Superior temporal gyrus (tissue), 1 donor: ENCODE data around the gene CA5B.
"Not testable (repeated sequence)": the region's sequence is repeated elsewhere in the genome, so short reads cannot be mapped to it uniquely, and the experiment has no call there.

Experiments
- DNase-seq: peaks from one replicate; pipeline ENCODE4 v3.0.0-alpha.2; 2016; ENCODE audit errors: extremely low spot score

Gene CA5B

GRCh38 chrX:15748841-15749240 is 10.8 kb downstream of the CA5B start:
- no peak for DNase-seq

GRCh38 chrX:15749642-15750610 is 11.9 kb downstream of the CA5B start:
- no peak for DNase-seq

GRCh38 chrX:15750611-15751154 is 12.6 kb downstream of the CA5B start:
- DNase-seq, result no peak

- DNase-seq, result no peak
These were observed 13.2 kb downstream of the CA5B start for GRCh38 chrX:15751155-15751819.

GRCh38 chrX:15755091-15755490 is 17.0 kb downstream of the CA5B start:
- DNase-seq, result no peak

GRCh38 chrX:15758140-15758539 is 20.1 kb downstream of the CA5B start:
- no peak for DNase-seq

GRCh38 chrX:15759886-15760285 is 21.8 kb downstream of the CA5B start:
- not testable (repeated sequence) for DNase-seq

GRCh38 chrX:15761564-15762191 is 23.6 kb downstream of the CA5B start:
- peak; percentile 68 for DNase-seq

- no peak for DNase-seq
These were observed 31.4 kb downstream of the CA5B start for GRCh38 chrX:15769300-15769954.

GRCh38 chrX:15781961-15782699 is 44.1 kb downstream of the CA5B start:
- no peak for DNase-seq

GRCh38 chrX:15785176-15785750 is 47.2 kb downstream of the CA5B start:
- DNase-seq, result no peak

- DNase-seq, result no peak
These were observed 48.8 kb downstream of the CA5B start for GRCh38 chrX:15786915-15787314.

GRCh38 chrX:15789979-15790768 is 52.1 kb downstream of the CA5B start, which contains the start of gene ZRSR2:
ZRSR2 (plus strand) TSS chrX:15790484; CDS start chrX:15790496, 12 bp downstream.
- peak; percentile 76 for DNase-seq

GRCh38 chrX:15790769-15791290 is 52.8 kb downstream of the CA5B start:
- no peak for DNase-seq

- DNase-seq, result no peak
These were observed 59.6 kb downstream of the CA5B start for GRCh38 chrX:15797707-15798106.

- no peak for DNase-seq
These were observed 66.5 kb downstream of the CA5B start for GRCh38 chrX:15804563-15804962.

GRCh38 chrX:15808254-15808653 is 70.2 kb downstream of the CA5B start:
- DNase-seq, result no peak

GRCh38 chrX:15812192-15812938 is 74.3 kb downstream of the CA5B start:
- DNase-seq, result no peak

- DNase-seq, result no peak
These were observed 75.3 kb downstream of the CA5B start for GRCh38 chrX:15813416-15813815.
